Measurements from ENCODE around the gene TSC22D1.

DNA sequence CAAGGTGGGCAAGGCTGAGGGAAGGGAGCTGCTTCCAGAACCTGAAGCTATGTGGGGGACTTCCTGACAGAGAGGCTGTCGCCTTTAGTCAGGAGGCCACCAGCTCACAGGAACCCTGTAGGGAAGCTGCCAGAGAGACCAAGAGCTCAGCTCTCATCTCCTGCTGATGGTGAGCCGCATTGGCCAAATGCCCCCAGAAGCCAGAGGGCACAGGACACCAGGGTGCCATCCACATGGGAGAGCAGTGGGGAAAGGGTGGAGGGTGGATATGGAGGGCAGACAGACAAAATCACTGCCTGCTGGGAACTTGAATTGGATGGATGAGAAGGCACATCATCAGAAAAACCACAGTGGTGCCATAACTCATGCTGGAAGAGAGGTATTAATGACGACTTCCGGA is 166.5 kb downstream of the TSC22D1 start:
- TF ChIP-seq HMGA2 (CRISPR knock-in tag; IDR thresholded peaks at IDR 0.05) (no peak), TEAD4 (CRISPR knock-in tag; IDR thresholded peaks at IDR 0.05) (no peak), SP1 (CRISPR knock-in tag; conservative IDR thresholded peaks at IDR 0.05) (no peak)
- TF ChIP-seq, protein P1, sequence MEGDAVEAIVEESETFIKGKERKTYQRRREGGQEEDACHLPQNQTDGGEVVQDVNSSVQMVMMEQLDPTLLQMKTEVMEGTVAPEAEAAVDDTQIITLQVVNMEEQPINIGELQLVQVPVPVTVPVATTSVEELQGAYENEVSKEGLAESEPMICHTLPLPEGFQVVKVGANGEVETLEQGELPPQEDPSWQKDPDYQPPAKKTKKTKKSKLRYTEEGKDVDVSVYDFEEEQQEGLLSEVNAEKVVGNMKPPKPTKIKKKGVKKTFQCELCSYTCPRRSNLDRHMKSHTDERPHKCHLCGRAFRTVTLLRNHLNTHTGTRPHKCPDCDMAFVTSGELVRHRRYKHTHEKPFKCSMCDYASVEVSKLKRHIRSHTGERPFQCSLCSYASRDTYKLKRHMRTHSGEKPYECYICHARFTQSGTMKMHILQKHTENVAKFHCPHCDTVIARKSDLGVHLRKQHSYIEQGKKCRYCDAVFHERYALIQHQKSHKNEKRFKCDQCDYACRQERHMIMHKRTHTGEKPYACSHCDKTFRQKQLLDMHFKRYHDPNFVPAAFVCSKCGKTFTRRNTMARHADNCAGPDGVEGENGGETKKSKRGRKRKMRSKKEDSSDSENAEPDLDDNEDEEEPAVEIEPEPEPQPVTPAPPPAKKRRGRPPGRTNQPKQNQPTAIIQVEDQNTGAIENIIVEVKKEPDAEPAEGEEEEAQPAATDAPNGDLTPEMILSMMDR (IDR thresholded peaks at IDR 0.05), result no peak
- TF ChIP-seq, protein P2, sequence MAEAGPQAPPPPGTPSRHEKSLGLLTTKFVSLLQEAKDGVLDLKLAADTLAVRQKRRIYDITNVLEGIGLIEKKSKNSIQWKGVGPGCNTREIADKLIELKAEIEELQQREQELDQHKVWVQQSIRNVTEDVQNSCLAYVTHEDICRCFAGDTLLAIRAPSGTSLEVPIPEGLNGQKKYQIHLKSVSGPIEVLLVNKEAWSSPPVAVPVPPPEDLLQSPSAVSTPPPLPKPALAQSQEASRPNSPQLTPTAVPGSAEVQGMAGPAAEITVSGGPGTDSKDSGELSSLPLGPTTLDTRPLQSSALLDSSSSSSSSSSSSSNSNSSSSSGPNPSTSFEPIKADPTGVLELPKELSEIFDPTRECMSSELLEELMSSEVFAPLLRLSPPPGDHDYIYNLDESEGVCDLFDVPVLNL (CRISPR knock-in tag; IDR thresholded peaks at IDR 0.05; ENCODE audit: borderline replicate concordance, low read depth), result no peak
- TF ChIP-seq, protein P3, sequence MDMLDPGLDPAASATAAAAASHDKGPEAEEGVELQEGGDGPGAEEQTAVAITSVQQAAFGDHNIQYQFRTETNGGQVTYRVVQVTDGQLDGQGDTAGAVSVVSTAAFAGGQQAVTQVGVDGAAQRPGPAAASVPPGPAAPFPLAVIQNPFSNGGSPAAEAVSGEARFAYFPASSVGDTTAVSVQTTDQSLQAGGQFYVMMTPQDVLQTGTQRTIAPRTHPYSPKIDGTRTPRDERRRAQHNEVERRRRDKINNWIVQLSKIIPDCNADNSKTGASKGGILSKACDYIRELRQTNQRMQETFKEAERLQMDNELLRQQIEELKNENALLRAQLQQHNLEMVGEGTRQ (CRISPR knock-in tag; IDR thresholded peaks at IDR 0.05), result no peak
- TF ChIP-seq, protein P4, sequence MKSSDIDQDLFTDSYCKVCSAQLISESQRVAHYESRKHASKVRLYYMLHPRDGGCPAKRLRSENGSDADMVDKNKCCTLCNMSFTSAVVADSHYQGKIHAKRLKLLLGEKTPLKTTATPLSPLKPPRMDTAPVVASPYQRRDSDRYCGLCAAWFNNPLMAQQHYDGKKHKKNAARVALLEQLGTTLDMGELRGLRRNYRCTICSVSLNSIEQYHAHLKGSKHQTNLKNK (CRISPR knock-in tag; IDR thresholded peaks at IDR 0.05), result no peak
- TF ChIP-seq, protein P5, sequence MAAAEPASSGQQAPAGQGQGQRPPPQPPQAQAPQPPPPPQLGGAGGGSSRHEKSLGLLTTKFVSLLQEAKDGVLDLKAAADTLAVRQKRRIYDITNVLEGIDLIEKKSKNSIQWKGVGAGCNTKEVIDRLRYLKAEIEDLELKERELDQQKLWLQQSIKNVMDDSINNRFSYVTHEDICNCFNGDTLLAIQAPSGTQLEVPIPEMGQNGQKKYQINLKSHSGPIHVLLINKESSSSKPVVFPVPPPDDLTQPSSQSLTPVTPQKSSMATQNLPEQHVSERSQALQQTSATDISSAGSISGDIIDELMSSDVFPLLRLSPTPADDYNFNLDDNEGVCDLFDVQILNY (CRISPR knock-in tag; IDR thresholded peaks at IDR 0.05), result no peak
- TF ChIP-seq, protein P6, sequence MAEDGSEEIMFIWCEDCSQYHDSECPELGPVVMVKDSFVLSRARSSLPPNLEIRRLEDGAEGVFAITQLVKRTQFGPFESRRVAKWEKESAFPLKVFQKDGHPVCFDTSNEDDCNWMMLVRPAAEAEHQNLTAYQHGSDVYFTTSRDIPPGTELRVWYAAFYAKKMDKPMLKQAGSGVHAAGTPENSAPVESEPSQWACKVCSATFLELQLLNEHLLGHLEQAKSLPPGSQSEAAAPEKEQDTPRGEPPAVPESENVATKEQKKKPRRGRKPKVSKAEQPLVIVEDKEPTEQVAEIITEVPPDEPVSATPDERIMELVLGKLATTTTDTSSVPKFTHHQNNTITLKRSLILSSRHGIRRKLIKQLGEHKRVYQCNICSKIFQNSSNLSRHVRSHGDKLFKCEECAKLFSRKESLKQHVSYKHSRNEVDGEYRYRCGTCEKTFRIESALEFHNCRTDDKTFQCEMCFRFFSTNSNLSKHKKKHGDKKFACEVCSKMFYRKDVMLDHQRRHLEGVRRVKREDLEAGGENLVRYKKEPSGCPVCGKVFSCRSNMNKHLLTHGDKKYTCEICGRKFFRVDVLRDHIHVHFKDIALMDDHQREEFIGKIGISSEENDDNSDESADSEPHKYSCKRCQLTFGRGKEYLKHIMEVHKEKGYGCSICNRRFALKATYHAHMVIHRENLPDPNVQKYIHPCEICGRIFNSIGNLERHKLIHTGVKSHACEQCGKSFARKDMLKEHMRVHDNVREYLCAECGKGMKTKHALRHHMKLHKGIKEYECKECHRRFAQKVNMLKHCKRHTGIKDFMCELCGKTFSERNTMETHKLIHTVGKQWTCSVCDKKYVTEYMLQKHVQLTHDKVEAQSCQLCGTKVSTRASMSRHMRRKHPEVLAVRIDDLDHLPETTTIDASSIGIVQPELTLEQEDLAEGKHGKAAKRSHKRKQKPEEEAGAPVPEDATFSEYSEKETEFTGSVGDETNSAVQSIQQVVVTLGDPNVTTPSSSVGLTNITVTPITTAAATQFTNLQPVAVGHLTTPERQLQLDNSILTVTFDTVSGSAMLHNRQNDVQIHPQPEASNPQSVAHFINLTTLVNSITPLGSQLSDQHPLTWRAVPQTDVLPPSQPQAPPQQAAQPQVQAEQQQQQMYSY (CRISPR knock-in tag; IDR thresholded peaks at IDR 0.05), result no peak

Data from WTC11 (cell line).